IPS DF 6.9 (cell line): Measurements from ENCODE around the gene KCNJ5.

Source experiments
- DNase-seq: peaks from one replicate; pipeline ENCODE4 v3.0.0-alpha.2; 2013; ENCODE audit warnings: low read depth, low spot score
- H3K27ac ChIP-seq: one replicate; pipeline ENCODE4 v1.5.1; 2013; ENCODE audit warnings: low read length, control low read depth
- H3K27me3 ChIP-seq: 2 replicates; pipeline ENCODE4 v1.6.1; 2013; ENCODE audit warnings: mild to moderate bottlenecking, low read length; ENCODE audit not compliant: control insufficient read depth, insufficient read depth
- H3K36me3 ChIP-seq: 2 replicates; pipeline ENCODE4 v1.6.1; 2013; ENCODE audit warnings: low read length; ENCODE audit not compliant: control insufficient read depth, insufficient read depth
- H3K4me1 ChIP-seq: 2 replicates; pipeline ENCODE4 v1.6.1; 2013; ENCODE audit warnings: low read length; ENCODE audit not compliant: control insufficient read depth, insufficient read depth
- H3K4me3 ChIP-seq: 2 replicates; pipeline ENCODE4 v1.5.1; 2013; ENCODE audit warnings: mild to moderate bottlenecking, low read length
- H3K9me3 ChIP-seq: 2 replicates; pipeline ENCODE4 v1.6.1; 2013; ENCODE audit warnings: low read length, inconsistent platforms; ENCODE audit not compliant: control insufficient read depth, insufficient read depth
- WGBS: extraction: QIAGEN DNeasy Blood & Tissue Kit; methylation state at CpG from one replicate; pipeline ENCODE4 v1.1.7; 2013; ENCODE audit warnings: mixed read lengths, missing lambda C conversion rate; ENCODE audit not compliant: insufficient read length, insufficient coverage; 5-methylcytosine and 5-hydroxymethylcytosine counted together

Gene KCNJ5

GRCh38 chr11:128857341-128857740, 33.8 kb upstream of the KCNJ5 start:
- H3K4me3 ChIP-seq, result no peak overlapping the region
- H3K36me3 ChIP-seq, result no peaks in the 10 kb centered on the region
- no peaks in the 10 kb centered on the region for H3K9me3 ChIP-seq
- H3K27me3 ChIP-seq, result no peaks in the 10 kb centered on the region
- H3K27ac ChIP-seq, result no peak overlapping the region
- WGBS, result no CpG with 5 or more reads among the region's 2 CpGs
- no peaks in the 10 kb centered on the region for H3K4me1 ChIP-seq
- no peak for DNase-seq

- Histone ChIP-seq H3K36me3 (no peaks in the 10 kb centered on the region), H3K4me3 (no peak overlapping the region), H3K27me3 (no peaks in the 10 kb centered on the region), H3K4me1 (no peaks in the 10 kb centered on the region), H3K9me3 (no peaks in the 10 kb centered on the region), H3K27ac (no peak overlapping the region)
- DNase-seq, result peak; percentile 57
- whole genome bisulfite sequencing, result no CpG with 5 or more reads among the region's 33 CpGs
Measured at GRCh38 chr11:128859563-128860441, 31.4 kb upstream of the KCNJ5 start.

GRCh38 chr11:128860571-128861361, 30.4 kb upstream of the KCNJ5 start:
- Histone ChIP-seq H3K27ac (no peak overlapping the region), H3K27me3 (no peaks in the 10 kb centered on the region), H3K4me3 (no peak overlapping the region), H3K4me1 (no peaks in the 10 kb centered on the region), H3K36me3 (no peaks in the 10 kb centered on the region), H3K9me3 (no peaks in the 10 kb centered on the region)
- DNase-seq, result no peak
- no CpG with 5 or more reads among the region's 16 CpGs for WGBS

GRCh38 chr11:128862406-128862805, 28.8 kb upstream of the KCNJ5 start:
- Histone ChIP-seq H3K4me1 (no peaks in the 10 kb centered on the region), H3K27me3 (no peaks in the 10 kb centered on the region), H3K36me3 (no peaks in the 10 kb centered on the region), H3K9me3 (no peaks in the 10 kb centered on the region), H3K27ac (no peak overlapping the region), H3K4me3 (no peak overlapping the region)
- no CpG with 5 or more reads among the region's 9 CpGs for WGBS
- no peak for DNase-seq

GRCh38 chr11:128862908-128863660, 28.1 kb upstream of the KCNJ5 start:
- DNase-seq, result no peak
- WGBS, result no CpG with 5 or more reads among the region's 4 CpGs
- no peak overlapping the region for H3K27ac ChIP-seq

GRCh38 chr11:128865490-128865889, 25.7 kb upstream of the KCNJ5 start:
- Histone ChIP-seq H3K4me3 (no peak overlapping the region), H3K27me3 (no peaks in the 10 kb centered on the region), H3K9me3 (no peaks in the 10 kb centered on the region), H3K4me1 (peaks cover 4% of the 10 kb centered on the region), H3K36me3 (no peaks in the 10 kb centered on the region), H3K27ac (no peak overlapping the region)
- DNase-seq, result no peak
- WGBS, result no CpG with 5 or more reads among the region's 1 CpG

More at GRCh38 chr11:128862908-128863660, 28.1 kb upstream of the KCNJ5 start:
- Histone ChIP-seq H3K36me3 (no peaks in the 10 kb centered on the region), H3K4me1 (no peaks in the 10 kb centered on the region), H3K9me3 (no peaks in the 10 kb centered on the region), H3K4me3 (no peak overlapping the region), H3K27me3 (no peaks in the 10 kb centered on the region)

GRCh38 chr11:128867277-128867676, 23.9 kb upstream of the KCNJ5 start, which contains the start of gene KCNJ1:
KCNJ1 (minus strand) TSS chr11:128867296; CDS start chr11:128840243, 27,053 bp downstream.
- WGBS, result no CpG with 5 or more reads among the region's 8 CpGs
- Histone ChIP-seq H3K4me3 (no peak within 1 kb of the TSS), H3K27me3 (no peaks in the 10 kb centered on the region), H3K27ac (no peak within 1 kb of the TSS), H3K36me3 (no peaks in the 10 kb centered on the region), H3K4me1 (peaks cover 13% of the 10 kb centered on the region), H3K9me3 (no peaks in the 10 kb centered on the region)
- no peak for DNase-seq

- H3K36me3 ChIP-seq, result no peaks in the 10 kb centered on the region
- DNase-seq, result no peak
- no peaks in the 10 kb centered on the region for H3K27me3 ChIP-seq
- no peak overlapping the region for H3K4me3 ChIP-seq
- H3K4me1 ChIP-seq, result peaks cover 17% of the 10 kb centered on the region
- no peaks in the 10 kb centered on the region for H3K9me3 ChIP-seq
- no CpG with 5 or more reads among the region's 10 CpGs for WGBS
- H3K27ac ChIP-seq, result no peak overlapping the region
Measured at GRCh38 chr11:128868841-128869671, 22.1 kb upstream of the KCNJ5 start.

- DNase-seq, result no peak
- Histone ChIP-seq H3K27me3 (no peaks in the 10 kb centered on the region), H3K9me3 (no peaks in the 10 kb centered on the region), H3K4me1 (peaks cover 17% of the 10 kb centered on the region), H3K36me3 (no peaks in the 10 kb centered on the region), H3K27ac (no peak overlapping the region), H3K4me3 (no peak overlapping the region)
- WGBS, result no CpG with 5 or more reads among the region's 6 CpGs
Measured at GRCh38 chr11:128871168-128871610, 20.0 kb upstream of the KCNJ5 start.
